GM11168 (cell line): ENCODE measurements around the gene VPS37B.

Experiments
- in situ Hi-C: fragments of 300-500 bp; cut with MboI; formaldehyde crosslinking; loops from one replicate; pipeline ENCODE4 v1.12.0; 2022; ENCODE audit warnings: low sequenced_read_pairs; ENCODE audit not compliant: unreplicated experiment

Gene VPS37B

DNA sequence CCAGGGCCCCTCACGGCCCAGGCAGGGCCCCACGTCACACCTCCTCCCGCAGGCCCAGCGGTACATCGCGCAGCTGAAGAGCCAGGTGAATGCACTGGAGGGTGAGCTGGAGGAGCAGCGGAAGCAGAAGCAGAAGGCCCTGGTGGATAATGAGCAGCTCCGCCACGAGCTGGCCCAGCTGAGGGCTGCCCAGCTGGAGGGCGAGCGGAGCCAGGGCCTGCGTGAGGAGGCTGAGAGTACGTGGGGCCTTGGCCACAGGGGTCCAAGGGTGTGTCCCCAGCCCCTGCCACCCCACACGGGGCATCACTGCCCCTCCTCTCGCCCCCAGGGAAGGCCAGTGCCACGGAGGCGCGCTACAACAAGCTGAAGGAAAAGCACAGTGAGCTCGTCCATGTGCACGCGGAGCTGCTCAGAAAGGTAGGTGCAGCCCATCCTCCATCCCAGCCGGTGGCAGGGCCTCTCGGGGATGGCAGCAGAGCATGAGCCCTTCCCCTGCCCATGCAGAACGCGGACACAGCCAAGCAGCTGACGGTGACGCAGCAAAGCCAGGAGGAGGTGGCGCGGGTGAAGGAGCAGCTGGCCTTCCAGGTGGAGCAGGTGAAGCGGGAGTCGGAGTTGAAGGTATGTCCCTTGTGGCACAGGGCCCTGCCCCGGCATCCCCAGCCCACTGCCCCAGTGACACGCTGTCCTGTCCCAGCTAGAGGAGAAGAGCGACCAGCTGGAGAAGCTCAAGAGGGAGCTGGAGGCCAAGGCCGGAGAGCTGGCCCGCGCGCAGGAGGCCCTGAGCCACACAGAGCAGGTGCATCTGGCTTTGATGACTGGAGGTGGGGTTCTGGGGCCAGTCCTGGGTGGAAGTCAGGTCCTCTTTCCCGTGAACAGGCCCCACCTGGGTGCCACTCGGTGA lies 39.7 kb downstream of the VPS37B start:
- in situ Hi-C loops: loop anchor here (5.0 kb wide), 1 partner anchor 96 kb away; no protein-coding TSS in a partner anchor

DNA sequence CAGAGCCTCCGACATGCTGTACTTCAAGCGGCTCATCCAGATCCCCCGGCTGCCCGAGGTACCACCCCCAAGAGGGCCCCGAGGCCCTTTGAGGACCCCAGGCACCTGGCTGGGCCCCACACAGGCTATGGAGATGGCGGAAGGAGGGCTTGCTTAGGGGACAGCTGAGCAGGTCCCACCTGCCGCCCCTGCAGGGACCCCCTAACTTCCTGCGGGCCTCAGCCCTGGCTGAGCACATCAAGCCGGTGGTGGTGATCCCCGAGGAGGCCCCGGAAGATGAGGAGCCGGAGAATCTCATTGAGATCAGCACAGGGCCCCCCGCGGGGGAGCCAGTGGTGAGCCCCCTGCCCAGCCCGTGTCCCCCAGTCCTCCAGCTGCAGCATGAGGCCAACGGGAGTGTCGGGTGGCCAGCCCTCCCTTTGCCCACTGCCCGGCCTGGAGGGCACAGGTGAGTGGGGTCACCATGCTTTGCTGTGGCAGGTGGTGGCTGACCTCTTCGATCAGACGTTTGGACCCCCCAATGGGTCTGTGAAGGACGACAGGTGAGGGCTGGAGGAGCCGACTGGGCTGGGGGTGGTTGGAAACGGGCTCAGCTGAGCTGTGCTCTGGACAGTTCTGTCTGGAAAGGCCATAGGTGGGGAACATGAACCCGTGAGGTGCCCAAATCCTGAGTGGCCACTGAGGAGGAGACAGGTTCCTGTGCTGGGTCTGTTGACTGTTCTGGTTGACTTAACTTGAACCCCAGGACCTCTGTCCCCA lies 40.7 kb downstream of the VPS37B start:
- in situ Hi-C loops: loop anchor here (5.0 kb wide), 1 partner anchor 97 kb away; no protein-coding TSS in a partner anchor

DNA sequence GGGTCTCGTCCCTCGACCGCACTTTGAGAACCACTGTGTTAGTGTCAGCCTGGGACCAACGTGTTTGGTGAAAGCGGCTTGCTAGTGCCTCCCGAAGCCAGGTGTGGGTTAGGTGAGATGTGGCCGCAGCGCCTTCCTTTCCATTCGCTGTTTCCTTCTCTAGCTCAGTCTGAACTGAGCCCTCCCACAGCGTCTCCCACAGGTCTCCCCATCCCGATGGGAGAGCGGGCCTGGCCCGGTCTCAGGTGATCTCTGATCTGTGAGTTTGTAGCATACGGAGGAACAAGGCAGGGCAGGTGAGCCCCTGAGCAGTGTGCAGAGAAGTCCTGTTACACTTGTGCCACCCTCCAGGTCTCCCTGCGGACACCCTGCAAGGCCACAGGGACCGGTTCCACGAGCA lies 41.4 kb downstream of the VPS37B start:
- in situ Hi-C loops: no loop called here

DNA sequence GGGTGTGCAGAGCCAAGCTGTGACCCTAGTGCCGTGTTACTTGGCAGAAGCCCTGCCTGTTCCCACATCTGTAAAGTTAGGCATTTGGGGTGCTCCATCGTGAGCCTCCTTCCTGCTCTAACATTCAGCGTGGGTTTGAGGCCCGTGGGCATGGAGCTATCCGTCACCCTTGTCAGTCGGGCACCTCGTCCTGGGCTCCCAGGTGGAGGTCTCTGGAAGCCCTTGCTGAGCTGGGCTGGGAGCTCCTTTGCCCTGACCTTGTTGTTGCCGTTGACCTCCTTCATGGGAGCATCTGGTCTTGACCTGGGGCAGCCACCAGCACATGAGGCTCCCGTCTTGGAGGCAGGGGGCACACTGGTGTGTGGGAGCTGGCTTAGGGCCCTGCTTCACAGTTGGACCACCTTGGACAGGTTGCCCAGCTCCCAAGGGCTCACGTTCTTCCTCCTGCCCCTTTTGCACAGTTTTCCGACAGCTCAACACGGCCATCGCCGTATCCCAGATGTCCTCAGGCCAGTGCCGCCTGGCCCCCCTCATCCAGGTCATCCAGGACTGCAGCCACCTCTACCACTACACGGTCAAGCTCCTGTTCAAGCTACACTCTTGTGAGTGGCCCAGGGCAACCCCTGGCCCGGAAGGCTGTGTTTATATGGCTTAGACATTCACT lies 42.2 kb downstream of the VPS37B start:
- in situ Hi-C loops: no loop called here

DNA sequence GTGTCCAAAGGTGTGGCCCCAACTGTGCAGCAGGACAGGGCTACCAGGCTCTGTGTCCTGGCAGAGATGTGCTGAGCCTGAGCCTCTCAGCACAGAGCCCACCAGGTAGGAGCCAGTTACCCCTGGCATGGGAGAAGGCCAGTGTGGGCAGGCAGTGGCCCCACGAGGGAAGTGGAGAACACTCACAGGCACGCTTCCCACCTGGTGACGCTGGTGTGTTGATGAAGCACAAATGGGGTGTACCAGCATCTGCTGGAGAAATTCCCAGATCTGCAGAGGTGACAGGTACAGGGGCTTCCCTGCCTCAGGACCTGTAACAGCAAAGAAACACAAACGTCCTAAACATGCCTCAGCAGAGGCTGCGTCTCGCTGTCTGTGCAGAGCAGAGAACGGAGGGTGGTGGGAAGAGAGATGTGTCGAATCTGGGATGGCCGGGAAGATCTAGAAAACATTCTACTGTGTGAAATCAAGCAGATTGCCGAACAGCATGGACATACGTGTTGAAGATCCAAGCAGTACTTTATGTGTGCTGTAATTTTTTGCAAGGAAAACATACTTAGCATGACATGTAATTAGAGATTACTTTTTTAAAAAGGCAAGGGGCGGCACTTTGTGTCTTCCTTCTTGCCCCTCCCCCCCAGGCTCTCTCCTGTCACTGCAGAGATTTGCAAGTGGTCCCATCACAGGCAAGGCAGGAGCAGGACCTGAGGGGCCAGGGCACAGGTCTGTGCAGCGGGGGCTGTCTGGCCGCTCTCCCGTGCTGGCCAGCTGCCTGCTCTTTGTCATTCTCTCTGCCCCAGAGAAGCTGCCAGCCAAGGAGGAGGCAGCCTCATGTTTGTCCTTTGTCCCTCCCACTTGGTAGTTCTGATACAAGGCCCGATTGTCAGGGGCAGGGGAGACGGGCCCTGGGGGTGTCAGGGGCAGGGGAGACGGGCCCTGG lies 43.3 kb downstream of the VPS37B start:
- in situ Hi-C loops: no loop called here

DNA sequence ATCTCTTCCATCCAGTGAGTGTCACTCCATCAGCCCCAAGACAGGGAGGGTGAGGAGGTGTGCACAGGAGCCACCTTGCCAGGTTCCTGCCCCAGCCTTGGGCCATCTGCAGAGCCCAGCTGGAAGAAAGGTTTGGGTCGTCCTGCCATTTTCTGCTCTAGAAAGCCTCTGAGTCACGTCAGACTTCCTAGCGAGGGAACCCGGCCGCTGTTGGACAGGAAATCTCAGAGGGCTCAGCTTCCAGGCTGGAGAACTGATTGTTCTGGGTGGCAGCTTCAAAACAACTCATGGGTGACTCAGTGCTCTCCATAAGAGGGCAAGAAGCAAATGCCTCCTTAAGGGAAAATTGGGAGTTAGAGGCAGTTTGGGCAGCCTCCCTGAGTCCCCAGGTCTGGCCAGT lies 44.1 kb downstream of the VPS37B start:
- in situ Hi-C loops: no loop called here

DNA sequence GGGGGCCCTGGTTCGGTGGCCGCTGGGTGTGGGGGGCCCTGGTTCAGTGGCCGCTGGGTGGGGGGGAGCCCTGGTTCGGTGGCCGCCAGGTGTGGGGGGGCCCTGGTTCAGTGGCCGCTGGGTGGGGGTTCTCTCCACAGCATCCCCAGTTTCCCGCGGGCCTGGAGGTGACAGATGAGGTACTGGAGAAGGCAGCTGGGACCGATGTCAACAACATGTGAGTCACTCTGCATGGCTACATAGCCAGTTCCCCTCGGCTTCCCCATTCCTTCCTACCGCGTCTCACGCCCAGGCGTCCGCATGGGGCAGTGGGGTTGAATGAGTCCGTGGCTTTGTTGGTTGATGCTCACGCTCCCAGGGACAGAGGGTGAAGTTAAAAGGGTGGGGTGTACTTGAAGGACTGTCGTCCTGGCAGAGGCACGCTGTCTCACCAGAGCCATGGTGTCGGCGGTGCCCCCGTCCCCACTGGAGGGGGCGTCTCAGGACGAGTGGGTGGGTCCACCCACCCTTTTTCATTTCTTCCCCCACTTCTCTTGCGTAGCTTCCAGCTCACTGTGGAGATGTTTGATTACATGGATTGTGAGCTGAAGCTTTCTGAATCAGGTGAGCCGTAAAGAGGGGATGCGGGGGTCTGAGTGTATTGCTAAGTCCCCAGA lies 45.1 kb downstream of the VPS37B start:
- in situ Hi-C loops: no loop called here

DNA sequence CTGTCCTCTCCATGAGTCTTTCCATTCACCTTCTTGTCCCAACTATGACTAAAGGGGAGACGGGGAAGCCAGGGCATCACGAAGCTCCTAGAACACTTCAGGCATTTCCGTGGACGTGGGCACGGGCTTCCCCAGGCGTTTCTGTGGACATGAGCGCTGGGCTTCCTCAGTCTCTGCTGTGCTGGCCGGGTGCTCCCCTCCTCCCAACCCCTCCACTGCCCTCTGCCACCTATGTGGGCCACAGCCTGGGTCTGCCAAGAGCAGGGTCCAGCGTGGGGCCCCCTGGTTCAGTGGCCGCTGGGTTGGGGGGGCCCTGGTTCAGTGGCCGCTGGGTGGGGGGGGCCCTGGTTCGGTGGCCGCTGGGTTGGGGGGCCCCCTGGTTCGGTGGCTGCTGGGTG lies 45.9 kb downstream of the VPS37B start:
- in situ Hi-C loops: no loop called here

DNA sequence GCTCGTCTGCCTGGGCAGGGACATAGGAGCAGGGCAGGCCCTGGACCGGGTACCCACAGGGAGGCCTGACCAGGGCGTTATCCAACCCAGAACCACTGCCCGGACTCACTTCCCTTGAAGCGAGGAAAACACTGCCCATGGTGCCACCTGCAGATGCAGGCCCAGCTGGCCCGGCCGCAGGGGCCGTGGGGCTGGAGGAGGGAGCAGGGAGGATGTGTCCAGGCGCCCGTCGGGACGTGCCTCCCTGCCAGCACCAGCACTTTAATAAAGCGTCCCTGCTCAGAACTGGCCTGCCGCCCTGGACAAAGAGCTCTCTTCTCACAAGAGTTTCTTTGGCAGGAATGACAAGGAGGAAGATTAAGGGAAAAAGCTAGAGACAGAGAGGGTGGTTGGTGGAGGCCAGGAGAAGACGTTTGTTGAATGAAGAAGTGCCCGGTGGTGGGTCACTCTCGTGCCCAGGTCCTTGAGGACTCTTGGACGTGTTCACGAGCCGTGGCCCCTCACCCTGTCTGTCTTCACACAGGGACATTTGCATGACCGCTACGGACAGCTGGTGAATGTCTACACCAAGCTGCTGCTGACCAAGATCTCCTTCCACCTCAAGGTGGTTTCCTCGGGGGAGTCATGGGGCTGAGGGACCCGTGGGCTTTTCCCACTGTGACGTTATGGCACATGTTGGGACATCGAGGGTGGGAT lies 46.4 kb downstream of the VPS37B start:
- in situ Hi-C loops: no loop called here

DNA sequence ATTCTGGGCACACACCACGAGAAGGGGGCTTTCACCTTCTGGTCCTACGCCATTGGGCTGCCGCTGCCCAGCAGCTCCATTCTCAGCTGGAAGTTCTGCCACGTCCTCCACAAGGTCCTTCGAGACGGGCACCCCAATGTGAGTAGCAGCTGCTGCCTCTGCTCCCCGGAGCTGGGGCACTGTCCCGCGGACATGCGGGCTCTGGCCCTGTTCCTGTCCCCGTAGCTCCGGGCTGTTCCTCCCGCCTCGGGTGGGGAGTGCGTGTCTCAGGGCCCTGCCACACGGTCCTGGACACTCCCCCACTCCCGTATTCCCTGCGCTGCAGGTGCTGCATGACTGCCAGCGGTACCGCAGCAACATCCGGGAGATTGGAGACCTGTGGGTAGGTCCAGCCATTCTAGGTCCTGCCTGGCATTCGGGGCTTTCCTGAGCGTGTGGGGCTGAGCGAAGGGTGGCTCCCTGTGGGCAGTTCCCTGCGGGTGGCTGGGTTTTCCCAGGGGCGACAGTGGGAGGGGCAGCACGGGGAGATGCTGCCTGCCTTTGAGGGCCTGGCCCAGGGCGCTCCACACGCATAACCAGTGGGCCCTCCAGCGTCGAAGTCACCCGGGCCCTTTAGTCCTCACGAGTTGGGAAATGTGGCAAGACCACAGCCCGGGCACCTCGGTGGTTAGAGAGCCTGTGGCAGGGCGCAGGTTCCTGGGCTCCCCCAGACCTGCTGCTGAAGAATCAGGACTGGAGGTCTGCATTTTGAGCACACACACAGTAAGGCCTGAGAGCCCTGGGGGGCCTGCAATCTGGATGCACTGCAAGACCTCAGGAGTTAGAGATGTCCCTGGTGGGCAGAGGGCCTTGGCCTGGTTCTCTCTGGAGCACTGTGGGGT lies 47.2 kb downstream of the VPS37B start:
- in situ Hi-C loops: no loop called here

DNA sequence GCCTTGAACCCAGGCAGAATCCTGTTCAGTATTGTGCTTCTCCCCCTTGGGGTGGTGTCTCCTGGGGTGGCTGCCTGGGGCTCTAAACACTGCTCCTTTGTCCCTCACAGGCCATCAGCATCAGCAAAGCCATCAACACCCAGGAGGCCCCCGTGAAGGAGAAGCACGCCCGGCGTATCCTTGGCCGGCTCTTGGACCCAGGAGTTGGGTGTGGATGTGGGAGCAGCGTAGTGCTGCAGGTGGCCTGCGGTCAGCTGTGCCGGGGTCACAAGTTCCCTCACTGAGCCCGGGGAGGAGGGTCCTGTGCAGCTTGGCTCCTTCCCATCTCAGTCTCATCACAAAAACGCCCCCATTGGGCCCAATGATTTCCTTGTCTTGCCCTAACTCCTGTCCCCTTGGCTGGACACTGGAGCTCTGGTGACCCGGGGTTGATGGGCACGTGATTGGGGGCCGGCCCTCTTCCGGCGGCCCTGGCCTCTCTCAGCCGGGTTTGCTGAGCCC lies 48.0 kb downstream of the VPS37B start:
- in situ Hi-C loops: no loop called here

DNA sequence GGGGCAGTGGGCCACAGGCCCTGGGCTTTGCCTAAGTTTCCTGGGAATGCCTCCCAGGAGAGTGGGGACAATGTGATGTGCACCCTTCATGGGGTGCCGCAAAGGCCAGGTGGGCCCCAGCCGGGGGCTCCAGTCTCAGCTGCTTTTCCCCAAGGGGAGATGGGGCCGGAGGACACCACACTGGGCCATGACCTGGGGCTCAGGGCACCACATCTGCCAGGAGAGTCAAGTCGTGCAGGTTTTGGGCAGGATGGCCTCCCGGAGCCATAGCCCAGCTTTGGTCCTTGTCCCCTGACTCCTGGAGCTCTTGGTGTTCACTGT lies 48.4 kb downstream of the VPS37B start:
- in situ Hi-C loops: no loop called here

DNA sequence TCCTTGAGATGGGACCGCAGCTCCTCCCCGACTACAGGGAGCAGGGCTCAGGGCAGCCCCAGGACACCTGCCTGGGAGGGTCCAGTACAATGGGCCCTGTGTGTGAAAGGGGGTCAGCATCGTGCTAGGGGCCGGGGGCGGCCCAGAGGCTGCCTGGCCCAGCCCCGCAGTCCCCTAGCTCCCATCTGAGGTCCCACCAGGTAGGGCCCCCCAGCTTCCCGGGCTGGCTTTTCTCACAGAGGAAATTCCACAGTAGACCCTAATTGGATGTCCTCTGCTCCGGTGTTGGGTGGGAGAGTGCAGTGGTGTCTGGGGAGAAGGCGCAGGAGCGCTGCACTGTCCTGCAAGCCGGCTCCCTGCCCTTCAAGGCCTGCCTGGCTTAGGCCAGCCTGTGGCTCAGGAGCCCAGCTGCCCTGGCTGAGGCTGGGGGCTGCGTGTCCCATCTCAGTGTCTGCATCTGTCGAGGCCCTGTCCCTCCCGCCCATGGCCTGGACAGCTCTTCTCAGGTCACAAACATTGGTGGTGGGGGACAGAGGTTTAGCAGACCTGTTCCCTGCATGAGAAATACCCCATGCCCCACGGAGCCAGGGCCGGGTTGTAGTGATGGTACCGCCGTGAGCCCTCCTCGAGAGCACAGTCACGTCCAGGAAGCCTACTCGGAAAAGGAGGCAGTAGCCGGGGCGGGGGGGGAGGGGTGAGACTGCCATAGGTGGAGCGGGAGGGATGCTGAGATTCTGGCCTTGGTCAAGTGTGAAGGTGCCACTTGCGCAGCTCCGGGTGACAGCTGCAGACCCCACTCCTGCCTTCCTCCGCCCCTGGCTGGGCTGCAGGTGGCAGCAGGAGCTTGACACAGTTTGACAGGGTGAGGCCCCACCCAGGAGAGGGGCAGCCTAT lies 49.1 kb downstream of the VPS37B start:
- in situ Hi-C loops: no loop called here

DNA sequence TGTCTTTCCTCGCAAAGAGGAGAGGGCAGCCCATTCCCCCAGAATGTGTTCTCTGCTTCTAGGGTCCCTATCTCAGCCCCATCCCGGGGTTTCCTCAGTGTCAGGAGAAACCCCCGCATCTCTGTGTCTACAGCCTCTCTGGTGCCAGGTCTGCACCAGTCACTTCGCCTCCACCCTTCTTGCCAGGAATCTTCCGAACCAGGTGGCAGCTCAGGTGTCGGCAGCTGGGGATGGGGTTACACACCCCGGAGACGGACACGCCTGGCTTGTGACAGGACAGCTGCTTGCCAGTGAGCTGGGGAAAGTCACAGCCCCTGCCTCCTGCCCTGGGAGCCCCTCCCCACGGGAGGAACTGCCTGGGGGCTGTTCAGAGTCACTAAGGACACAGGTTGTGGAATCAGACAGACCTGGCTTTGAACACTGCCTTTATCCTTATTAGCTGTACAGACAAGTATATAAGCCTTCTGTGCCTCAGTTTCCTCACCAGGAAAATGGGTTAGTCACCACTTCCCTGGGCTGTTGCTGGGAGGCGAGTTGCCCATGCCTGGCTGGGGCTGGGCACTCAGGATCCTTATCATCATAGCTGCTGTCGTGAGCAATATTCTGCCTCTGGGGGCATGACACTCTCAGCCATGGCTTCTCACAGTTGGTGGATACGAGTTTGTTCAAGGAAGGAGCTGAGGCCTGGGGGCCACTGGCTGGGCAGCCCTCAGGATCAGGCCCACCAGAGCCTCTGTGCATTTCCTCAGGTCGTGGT lies 49.9 kb downstream of the VPS37B start:
- in situ Hi-C loops: no loop called here

DNA sequence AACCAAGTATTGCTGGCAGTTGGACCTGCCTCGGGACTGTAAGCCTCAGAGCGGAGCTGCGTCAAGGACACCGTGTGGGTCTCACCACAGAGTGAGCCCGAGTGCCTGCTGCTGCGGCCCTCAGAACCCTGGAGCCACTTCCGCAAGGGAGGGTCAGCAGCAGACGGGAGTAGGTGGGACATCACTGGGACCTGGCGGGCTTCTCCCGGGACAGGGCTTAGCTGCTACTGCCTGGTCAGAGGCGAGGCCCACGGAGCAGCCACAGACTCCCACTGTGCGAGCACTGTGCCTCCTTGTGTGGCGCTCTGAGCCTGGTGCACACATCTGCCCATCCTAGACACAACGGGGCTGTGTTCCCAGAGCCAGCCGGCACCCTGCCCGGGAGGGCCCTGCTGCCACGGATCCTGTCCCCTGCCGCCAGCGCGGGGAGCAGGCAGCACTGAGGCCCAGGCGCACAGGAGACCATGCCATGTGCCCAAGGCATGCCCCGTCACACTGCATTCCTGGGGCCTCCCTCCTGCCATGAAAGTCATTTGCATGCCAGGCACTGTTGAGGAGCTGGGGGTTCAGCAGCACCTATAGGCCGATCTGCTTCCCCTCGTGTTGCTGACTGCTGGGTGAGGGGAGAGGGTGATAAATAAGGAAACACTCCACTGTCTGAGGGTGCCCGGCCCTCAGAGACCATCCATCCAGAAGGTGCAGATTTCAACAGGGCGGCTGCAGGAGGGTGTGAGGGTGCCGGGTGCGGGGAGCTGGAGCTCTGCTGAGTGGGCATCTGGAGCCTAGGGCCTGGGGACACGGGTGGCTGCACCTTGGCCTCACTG lies 50.7 kb downstream of the VPS37B start:
- in situ Hi-C loops: no loop called here
